Pancreas (tissue), 10 donors: Measurements from ENCODE around the gene MAPK14. TPM values are rescaled to one million over a fixed set of nuclear protein-coding genes. Genes with fewer than 3 reads are reported as not detected.

Experiments
- ATAC-seq, 4 donors: fragments of 200-7000 bp; cut with Tn5 transposase; one replicate each; pipeline versions ENCODE4 v1.8.0 to v1.9.1; 2020; ENCODE audit warnings: mild to moderate bottlenecking in 4 of 4, moderate library complexity in 4 of 4
- DNase-seq, 6 donors: peaks; one replicate each; pipeline ENCODE4 v3.0.0-alpha.2; 2020
- FAIRE-seq: peaks from 2 replicates; lab custom pipeline; 2012; peaks lifted over from hg19 to GRCh38; lab: Jason Lieb, UNC
- H3K27ac ChIP-seq, 4 donors: fragments of 200-600 bp; sonication (generic); 1 replicate in 3 of 4; 2 replicates in 1 of 4; pipeline versions ENCODE4 v1.5.0 to v1.8.0; 2020
- H3K27me3 ChIP-seq, 4 donors: fragments of 200-600 bp; one replicate each; pipeline ENCODE4 v1.8.0; 2021
- H3K36me3 ChIP-seq, 3 donors: fragments of 200-600 bp; sonication (generic) in 1 of 3; one replicate each; pipeline versions ENCODE4 v1.5.0 to v1.8.0; 2020 to 2021
- H3K4me1 ChIP-seq, 3 donors: fragments of 200-600 bp; one replicate each; pipeline ENCODE4 v1.8.0; 2021
- H3K4me3 ChIP-seq, 4 donors: fragments of 200-600 bp; sonication (generic) in 2 of 4; one replicate each; pipeline versions ENCODE4 v1.5.0 to v1.8.0; 2020 to 2021
- H3K9me3 ChIP-seq, 4 donors: fragments of 200-600 bp; one replicate each; pipeline ENCODE4 v1.8.0; 2021
- CTCF ChIP-seq, 4 donors: fragments of 200-600 bp; sonication (generic) in 3 of 4; IDR thresholded peaks; one replicate each; pipeline versions ENCODE4 v1.5.0 to v1.8.0; 2021; ENCODE audit warnings: antibody characterized with exemption in 4 of 4
- WGBS, 2 donors: extraction: QIAGEN DNeasy Blood & Tissue Kit; methylation state at CpG; one replicate each; pipeline ENCODE4 v1.1.7; 2013; 5-methylcytosine and 5-hydroxymethylcytosine counted together
- intact Hi-C, 3 donors: fragments of 100-400 bp; cut with DNase I; formaldehyde crosslinking; loops; one replicate each; pipeline versions ENCODE4 v1.11.1 to v1.14.2; 2022
- polyA plus RNA-seq, 2 donors: library from polyadenylated mRNA; stranded (reverse); fragments of 200-250 nt; gene quantifications; one replicate each; pipeline ENCODE4 v1.2.3, GENCODE V29; 2013
- total RNA-seq, 6 donors: library from RNA; stranded (reverse); fragmentation: NEBNext Ultra II Directional in 4 of 6; extraction: Animal tissue kit (Norgen Biotek cat#: 25700) in 4 of 6; gene quantifications; one replicate each; pipeline versions ENCODE4 v1.2.1 to v1.2.4, GENCODE V29; 2021 to 2023
- donor health status: healthy with polysubstance abuse.
- donor health status: DM: no; HTN: no; CAD: no; lungs with moderate emphysema.
- donor health status: DM: no; HTN: no; CAD: no.
- donor health status: control.
- donor health status: control.
- donor health status: Bipolar disorder and iron deficiency.
- donor health status: DM: yes; HTN: yes; CAD: no.
- donor health status: DM: no; HTN: no; CAD: no.
- donor health status: DM: no; HTN: no; CAD: no.
- donor health status: DM: yes; HTN: yes; CAD: no.

The MAPK14 gene
- total and polyA plus RNA-seq, 8 donors, result 6.8 to 29.9 (median 16.6) TPM

GRCh38 chr6:36095497-36096391, 68.1 kb downstream of the MAPK14 start:
- DNase-seq, result no peak
- intact Hi-C loops, result loop anchor here in 2 of 3 donors (2.0 to 10.0 kb wide), 2 partner anchors 69 to 71 kb away; partner anchors contain the start of genes MAPK14 (in 2 of the 2) and SLC26A8 (in 1 of the 2)
- ATAC-seq, result peak; percentile 11 to 70 (median 66)
- Histone ChIP-seq H3K27me3 (no peaks in the 10 kb centered on the region), H3K27ac (no peak overlapping the region), H3K36me3 (no peaks in the 10 kb centered on the region), H3K4me1 (peaks cover 0 to 6% (median 0%) of the 10 kb centered on the region in 3 donors), H3K4me3 (no peak overlapping the region), H3K9me3 (no peaks in the 10 kb centered on the region)
- TF ChIP-seq CTCF (IDR thresholded peaks at IDR 0.05), result no peak
- WGBS, 2 donors, result 54 to 60% methylated on average over 8 of the region's 8 CpGs
- no peak for FAIRE-seq

- Histone ChIP-seq H3K27me3 (no peaks in the 10 kb centered on the region), H3K9me3 (no peaks in the 10 kb centered on the region), H3K36me3 (peaks cover 0 to 6% (median 0%) of the 10 kb centered on the region in 3 donors), H3K27ac (no peak overlapping the region), H3K4me1 (peaks cover 0 to 6% (median 0%) of the 10 kb centered on the region in 3 donors), H3K4me3 (no peak overlapping the region)
- TF ChIP-seq CTCF (IDR thresholded peaks at IDR 0.05), result no peak
- ATAC-seq, result no peak
- no peak for FAIRE-seq
- WGBS, 2 donors, result 84 to 88% methylated on average over 3 of the region's 3 CpGs
- intact Hi-C loops, result loop anchor here in 1 of 3 donors (10.0 kb wide), 1 partner anchor 74 kb away; the partner anchor contains the start of genes MAPK14 and SLC26A8
- no peak for DNase-seq
Observed at GRCh38 chr6:36098253-36098919, 70.8 kb downstream of the MAPK14 start.

GRCh38 chr6:36098920-36099647, 71.5 kb downstream of the MAPK14 start:
- ATAC-seq, result no peak
- 84 to 85% methylated on average over 5 of the region's 5 CpGs for whole genome bisulfite sequencing, 2 donors
- TF ChIP-seq CTCF (IDR thresholded peaks at IDR 0.05), result no peak
- H3K27ac ChIP-seq, result no peak overlapping the region
- H3K9me3 ChIP-seq, result no peaks in the 10 kb centered on the region
- no peaks in the 10 kb centered on the region for H3K27me3 ChIP-seq
- no peak overlapping the region for H3K4me3 ChIP-seq
- no peak for FAIRE-seq
- DNase-seq, result no peak
- intact Hi-C loops, result loop anchor here in 1 of 3 donors (10.0 kb wide), 1 partner anchor 74 kb away; the partner anchor contains the start of genes MAPK14 and SLC26A8
- H3K4me1 ChIP-seq, result peaks cover 0 to 6% (median 0%) of the 10 kb centered on the region in 3 donors
- H3K36me3 ChIP-seq, result peaks cover 0 to 10% (median 0%) of the 10 kb centered on the region in 3 donors

- Histone ChIP-seq H3K36me3 (peaks cover 0 to 10% (median 0%) of the 10 kb centered on the region in 3 donors), H3K27me3 (no peaks in the 10 kb centered on the region), H3K4me3 (no peak overlapping the region), H3K9me3 (no peaks in the 10 kb centered on the region), H3K27ac (no peak overlapping the region), H3K4me1 (peaks cover 0 to 6% (median 0%) of the 10 kb centered on the region in 3 donors)
- ATAC-seq (no peak), DNase-seq (no peak), FAIRE-seq (no peak)
- intact Hi-C loops, result loop anchor here in 1 of 3 donors (10.0 kb wide), 1 partner anchor 75 kb away; the partner anchor contains the start of genes MAPK14 and SLC26A8
- WGBS, 2 donors, result 30 to 39% methylated on average over 6 of the region's 6 CpGs
- no peak for TF ChIP-seq CTCF (IDR thresholded peaks at IDR 0.05)
Observed at GRCh38 chr6:36099869-36100483, 72.4 kb downstream of the MAPK14 start.
